ENCODE measurements around the gene CD82.

Gene CD82

DNA sequence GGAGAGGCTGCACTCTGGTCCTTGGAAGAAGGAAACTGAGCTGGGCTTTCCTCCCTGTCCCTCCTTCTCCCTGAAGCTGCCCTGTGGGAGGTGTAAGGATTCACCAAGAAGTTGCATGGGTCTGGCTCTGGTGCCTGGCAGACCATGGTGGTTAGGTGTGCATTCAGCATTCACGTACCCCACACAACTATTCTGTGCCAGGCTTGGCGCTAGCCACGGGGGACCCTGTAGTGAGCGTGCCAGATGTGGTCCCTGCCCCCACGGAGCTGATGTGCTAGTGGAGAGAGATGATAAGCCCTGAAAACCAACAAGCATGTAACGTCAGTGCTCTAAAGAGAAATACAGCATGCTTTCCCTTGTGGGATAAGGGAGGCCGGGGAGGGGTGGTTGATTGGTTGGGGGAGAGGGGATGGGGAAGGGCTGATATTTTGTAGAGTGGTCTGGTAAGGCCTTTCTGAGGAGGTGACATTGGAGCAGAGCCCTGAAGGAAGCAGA lies 48.9 kb downstream of the CD82 start:
- no peak for DNase-seq (ENCODE audit: low read depth)
- TF ChIP-seq, protein P1, sequence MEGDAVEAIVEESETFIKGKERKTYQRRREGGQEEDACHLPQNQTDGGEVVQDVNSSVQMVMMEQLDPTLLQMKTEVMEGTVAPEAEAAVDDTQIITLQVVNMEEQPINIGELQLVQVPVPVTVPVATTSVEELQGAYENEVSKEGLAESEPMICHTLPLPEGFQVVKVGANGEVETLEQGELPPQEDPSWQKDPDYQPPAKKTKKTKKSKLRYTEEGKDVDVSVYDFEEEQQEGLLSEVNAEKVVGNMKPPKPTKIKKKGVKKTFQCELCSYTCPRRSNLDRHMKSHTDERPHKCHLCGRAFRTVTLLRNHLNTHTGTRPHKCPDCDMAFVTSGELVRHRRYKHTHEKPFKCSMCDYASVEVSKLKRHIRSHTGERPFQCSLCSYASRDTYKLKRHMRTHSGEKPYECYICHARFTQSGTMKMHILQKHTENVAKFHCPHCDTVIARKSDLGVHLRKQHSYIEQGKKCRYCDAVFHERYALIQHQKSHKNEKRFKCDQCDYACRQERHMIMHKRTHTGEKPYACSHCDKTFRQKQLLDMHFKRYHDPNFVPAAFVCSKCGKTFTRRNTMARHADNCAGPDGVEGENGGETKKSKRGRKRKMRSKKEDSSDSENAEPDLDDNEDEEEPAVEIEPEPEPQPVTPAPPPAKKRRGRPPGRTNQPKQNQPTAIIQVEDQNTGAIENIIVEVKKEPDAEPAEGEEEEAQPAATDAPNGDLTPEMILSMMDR (conservative IDR thresholded peaks at IDR 0.05; ENCODE audit: control insufficient read depth, insufficient read depth, low read depth, low read length), result no peak
- H3K4me3 ChIP-seq (ENCODE audit: control insufficient read depth, low read depth, low read length), result no peak overlapping the region

DNA sequence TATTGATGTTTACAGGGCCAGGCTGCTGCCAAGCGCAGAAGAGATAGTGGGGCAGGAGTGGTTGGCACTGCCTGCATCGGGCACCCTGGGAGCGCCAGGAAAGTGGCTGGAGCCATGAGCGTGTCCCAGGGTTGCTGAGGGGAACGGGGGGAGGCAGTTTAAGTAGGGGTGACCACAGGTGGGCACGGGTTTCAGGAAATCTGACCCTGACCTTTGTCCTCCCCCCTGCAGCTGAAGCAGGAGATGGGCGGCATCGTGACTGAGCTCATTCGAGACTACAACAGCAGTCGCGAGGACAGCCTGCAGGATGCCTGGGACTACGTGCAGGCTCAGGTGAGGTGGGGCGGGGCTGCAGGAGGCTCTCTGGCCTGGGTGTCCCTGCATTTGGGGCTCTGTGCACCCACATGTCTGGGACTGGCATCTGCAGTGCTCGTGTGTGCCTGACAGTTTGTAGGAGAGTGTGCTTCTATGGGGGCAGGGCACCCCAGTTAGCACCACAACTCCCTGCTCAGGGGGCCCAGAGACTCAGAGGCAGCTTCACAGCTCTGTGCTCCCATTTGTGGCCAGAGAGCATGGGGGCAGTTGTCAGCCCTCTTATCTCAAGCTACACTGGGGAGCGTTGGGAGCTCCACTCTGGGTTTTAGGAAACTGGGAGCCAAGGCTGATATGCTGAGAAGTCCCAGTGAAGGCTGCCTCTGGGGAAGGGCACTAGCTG lies 49.7 kb downstream of the CD82 start:
- no peak for DNase-seq (ENCODE audit: low read depth)
- H3K4me3 ChIP-seq (ENCODE audit: control insufficient read depth, low read depth, low read length), result no peak overlapping the region
- TF ChIP-seq, protein P1 (conservative IDR thresholded peaks at IDR 0.05; ENCODE audit: control insufficient read depth, insufficient read depth, low read depth, low read length), result no peak

DNA sequence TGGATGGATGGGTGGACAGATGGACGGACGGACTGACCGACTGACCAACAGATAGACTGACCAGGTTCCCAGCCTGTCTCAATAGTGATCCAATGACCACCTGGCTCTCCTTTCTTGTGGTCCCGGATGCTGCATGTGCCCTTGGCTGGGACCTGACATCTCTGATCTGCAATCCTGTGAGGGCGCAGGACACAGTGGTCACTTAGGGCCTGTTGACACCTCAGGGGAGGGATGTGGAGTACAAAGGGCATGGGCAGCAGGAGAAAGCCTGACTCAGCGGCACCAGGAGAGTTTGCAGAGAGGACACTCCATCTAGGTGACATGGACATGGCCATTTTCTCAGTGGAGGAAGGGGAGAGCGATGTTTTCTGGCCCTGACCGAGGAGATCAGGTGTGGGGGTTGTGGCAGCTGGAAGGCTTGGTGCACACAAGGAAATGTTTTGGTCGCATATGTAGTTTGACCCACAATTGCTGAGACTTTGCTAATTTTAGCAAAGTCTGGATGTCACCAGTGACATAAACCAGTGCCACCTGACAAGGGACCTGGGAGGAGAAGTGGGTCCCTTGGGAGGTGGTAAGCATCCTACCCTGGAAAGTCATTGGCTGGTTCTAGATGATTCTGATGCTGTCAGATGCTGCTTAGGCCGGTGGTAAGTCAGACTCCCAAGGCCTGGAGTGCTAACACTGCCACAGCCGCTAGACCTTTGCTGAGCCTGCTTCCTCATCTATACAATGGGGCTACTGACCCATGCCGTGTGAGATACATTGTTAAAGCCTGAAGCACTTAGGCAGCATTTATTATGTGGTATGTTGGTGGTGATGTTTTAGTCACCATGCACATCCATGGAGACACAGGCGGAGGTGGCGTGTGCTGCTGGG lies 50.7 kb downstream of the CD82 start:
- TF ChIP-seq, protein P1 (conservative IDR thresholded peaks at IDR 0.05; ENCODE audit: control insufficient read depth, insufficient read depth, low read depth, low read length), result no peak
- no peak for DNase-seq (ENCODE audit: low read depth)
- H3K4me3 ChIP-seq (ENCODE audit: control insufficient read depth, low read depth, low read length), result no peak overlapping the region

DNA sequence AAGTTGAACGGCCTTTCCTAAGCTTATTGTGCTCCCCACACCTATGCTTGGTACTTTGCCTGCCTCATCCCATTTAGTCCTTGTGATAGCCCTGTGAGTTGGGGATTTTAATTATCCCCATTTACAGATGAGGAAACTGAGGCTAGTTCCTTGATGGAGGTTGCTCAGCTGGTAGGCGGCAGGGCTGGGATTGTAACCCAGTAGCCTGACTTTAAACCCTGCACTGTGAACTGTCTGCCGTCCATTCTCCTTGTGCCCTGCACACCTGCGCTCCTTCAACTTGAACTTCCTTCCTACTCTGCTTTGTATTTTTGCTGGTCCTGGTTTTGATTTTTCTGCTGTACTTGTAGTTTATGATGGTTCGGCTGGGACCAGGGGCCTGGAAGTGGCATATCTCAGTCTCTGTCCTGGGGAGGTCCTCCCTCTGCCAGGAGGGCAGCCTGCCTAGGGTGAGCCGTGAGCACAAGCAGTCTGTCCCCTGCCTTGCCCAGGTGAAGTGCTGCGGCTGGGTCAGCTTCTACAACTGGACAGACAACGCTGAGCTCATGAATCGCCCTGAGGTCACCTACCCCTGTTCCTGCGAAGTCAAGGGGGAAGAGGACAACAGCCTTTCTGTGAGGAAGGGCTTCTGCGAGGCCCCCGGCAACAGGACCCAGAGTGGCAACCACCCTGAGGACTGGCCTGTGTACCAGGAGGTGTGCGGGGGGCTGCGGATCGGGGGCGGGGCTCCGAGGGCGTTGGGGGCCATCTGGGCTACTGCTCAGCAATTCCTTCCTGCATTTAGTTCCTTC lies 52.4 kb downstream of the CD82 start:
- no peak for DNase-seq (ENCODE audit: low read depth)
- no peak overlapping the region for H3K4me3 ChIP-seq (ENCODE audit: control insufficient read depth, low read depth, low read length)
- TF ChIP-seq, protein P1 (conservative IDR thresholded peaks at IDR 0.05; ENCODE audit: control insufficient read depth, insufficient read depth, low read depth, low read length), result no peak

DNA sequence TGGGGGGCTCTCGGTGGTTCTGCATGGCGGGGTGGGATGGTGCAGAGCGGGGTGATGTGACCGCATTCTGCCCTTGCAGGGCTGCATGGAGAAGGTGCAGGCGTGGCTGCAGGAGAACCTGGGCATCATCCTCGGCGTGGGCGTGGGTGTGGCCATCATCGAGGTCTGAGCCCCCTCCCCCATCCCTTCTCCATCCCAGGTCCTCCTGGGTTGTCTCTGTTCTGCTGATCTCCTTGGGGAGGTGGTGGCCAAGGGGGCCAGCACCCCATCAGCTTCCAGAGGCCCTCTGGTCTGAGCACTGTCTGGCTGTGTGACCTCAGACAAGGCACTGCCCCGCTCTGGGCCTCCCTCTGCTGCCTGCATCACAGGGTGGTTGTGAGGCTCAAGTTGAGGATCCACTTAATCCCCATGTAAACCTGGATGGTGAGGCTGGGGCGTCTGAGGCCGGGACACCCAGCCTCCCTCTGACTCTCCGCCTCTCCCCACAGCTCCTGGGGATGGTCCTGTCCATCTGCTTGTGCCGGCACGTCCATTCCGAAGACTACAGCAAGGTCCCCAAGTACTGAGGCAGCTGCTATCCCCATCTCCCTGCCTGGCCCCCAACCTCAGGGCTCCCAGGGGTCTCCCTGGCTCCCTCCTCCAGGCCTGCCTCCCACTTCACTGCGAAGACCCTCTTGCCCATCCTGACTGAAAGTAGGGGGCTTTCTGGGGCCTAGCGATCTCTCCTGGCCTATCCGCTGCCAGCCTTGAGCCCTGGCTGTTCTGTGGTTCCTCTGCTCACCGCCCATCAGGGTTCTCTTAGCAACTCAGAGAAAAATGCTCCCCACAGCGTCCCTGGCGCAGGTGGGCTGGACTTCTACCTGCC lies 53.3 kb downstream of the CD82 start:
- DNase-seq (ENCODE audit: low read depth), result no peak
- TF ChIP-seq, protein P1 (conservative IDR thresholded peaks at IDR 0.05; ENCODE audit: control insufficient read depth, insufficient read depth, low read depth, low read length), result no peak

More for the DNA sequence above, 53.3 kb downstream of the CD82 start:
- H3K4me3 ChIP-seq (ENCODE audit: control insufficient read depth, low read depth, low read length), result no peak overlapping the region

All from fibroblast of mammary gland (primary cell).